NCI-H187 treated with DMSO at 0.1 percent for 48 hours (cell line): ENCODE measurements around the gene ADAM19.

Experiments
- DNase-seq: peaks from one replicate; lab custom pipeline; 2025; lab: John Stamatoyannopoulos, UW

ADAM19 gene

DNA sequence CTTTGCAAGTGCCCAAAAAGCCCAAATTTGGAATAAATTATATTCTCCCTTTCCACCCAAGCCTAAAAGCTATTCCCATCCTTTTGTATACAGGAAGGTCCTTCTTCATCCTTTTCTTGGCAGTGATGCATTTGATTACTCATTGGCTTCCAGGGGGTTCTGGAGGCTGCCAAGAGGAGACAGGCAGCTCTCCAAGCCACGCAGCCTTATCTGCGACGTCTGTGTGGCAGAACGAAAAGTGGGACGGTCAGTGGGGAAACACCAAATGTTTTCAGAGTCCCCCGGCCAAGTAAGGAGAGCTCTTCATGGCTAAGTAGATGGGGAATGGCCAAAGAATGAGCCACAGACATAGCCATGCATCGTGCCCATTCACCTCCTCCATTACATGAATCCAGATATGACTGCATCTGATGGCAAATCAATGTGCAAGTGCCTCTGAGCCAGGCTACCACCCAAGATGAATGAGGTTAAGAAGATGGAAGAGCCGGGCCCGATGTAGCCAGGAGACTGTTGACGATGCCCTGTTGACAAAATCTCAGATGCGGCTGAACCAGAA lies 12.1 kb downstream of the ADAM19 start:
- DNase-seq, result no peak

DNA sequence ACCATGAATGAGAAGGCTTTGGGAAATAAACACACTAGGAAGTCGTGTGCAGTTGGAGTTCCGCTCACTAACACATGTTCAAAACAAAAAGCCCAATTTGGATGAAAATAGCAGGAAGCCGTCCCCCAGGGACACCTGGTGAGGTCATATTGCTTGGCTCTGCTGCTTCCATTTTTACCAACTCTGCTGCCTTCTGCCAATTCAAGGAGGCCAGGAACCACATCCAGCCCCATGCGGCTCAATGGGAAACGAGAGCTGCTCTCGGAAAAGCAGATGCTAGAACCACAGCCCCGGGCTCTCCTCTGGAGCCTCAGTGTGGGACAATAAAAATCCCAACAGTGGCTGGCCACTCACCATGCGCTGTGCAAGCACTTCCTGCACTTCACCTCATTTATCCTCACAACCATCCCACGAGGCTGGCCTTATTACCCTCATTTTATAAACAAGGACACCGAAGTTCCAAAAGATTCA lies 13.4 kb downstream of the ADAM19 start:
- no peak for DNase-seq

DNA sequence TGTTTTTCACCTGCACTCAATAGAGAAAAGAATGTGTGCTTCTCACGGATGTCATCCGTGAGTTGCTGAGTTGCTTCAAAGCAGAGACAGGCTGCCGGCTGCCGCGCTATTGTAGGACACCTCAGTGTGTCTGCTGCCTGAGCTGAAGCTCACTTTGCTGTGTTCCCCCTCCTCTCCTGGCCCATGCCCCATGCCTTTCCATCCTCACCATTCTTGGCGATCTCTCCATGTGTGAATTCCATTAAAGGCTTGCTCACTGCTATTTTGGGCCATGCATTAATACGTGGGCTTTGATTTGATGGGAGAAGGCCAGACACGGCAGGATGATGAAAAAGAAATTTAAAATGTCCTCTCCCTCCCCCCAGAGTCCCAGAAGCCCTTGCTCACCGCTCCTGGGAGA lies 14.5 kb downstream of the ADAM19 start:
- DNase-seq, result no peak

DNA sequence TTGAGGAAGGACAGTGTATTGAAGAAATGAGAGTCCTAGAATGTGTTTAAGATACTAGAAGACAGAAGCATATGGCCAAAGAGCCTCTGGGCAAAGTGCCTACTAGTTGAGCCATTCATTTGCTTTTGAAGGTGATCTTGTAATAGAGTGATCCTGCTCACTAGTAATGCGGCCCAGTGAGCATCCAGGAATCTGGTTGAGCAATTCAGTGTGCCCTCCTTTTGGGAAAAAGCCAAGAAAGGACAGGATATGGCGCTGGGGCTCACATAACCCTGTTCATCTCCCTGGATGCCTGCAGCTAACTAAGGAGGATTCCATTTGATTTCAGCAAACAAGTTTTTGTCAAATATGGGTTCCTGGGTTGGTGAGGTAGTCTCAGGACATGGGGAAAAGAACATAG lies 16.3 kb downstream of the ADAM19 start:
- DNase-seq, result no peak

GRCh38 chr5:157558681-157559080 lies 16.9 kb downstream of the ADAM19 start:
- no peak for DNase-seq

- no peak for DNase-seq
Measured at GRCh38 chr5:157558041-157558595, 17.5 kb downstream of the ADAM19 start.

DNA sequence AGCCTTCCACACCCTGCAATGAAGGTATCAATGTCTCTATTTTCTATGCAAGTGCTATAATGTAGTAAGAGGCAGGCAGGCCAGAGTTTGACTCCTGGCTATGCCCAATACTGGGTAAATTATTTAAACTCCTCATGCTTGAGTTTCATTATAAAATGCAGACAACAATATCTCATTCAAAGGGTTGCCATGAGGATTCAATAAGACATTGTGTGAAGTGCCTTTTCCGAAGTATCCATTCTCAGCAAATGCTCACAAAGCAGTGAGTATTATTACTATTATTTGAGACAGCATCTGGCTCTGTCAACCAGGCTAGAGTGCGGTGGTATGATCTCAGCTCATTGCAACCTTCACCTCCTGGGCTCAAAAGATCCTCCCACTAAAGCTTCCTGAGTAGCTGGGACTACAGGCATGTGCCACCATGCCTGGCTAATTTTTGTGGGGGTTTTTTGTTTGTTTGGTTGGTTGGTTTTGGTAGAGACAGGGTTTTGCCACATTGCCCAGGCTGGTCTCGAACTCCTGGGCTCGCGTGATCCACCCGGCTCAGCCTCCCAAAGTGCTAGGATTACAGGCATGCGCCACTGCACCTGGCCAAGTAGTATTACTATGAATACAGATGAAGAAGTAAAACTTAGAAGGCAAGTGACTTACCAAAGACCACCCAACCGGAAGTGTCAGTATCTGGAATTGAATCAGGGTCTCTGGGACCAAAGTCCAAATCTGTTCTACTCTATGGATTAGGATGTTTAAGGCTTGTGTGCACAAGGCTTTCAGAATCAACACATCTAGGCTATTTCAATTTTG lies 18.8 kb downstream of the ADAM19 start:
- no peak for DNase-seq

DNA sequence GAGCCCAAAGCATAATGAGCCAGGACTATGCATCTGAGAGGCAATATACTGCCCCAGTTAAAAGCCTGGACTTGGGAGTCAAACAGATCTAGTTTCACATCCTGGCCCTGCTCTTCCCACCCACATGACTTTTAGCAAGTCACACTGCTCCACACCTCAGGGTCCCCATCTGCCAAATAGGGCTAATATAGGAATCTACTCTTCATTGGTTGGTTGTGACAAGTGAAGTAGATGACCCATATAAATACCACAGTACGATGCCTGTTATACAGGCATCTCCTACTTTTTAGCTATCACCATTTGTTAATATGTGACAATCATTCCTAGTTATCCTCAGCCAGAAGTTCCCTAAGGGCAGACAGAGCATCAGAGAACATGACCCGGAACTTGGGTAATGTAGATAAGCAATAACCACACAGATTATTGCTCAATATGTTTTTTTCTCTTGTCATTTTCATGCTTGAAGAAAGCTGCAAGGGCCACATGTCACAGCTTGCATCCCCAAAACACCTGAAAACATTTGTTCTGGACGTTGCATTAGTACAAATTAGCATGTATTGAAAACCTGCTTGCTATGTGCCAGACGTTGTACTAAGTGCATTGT lies 20.4 kb downstream of the ADAM19 start:
- no peak for DNase-seq

DNA sequence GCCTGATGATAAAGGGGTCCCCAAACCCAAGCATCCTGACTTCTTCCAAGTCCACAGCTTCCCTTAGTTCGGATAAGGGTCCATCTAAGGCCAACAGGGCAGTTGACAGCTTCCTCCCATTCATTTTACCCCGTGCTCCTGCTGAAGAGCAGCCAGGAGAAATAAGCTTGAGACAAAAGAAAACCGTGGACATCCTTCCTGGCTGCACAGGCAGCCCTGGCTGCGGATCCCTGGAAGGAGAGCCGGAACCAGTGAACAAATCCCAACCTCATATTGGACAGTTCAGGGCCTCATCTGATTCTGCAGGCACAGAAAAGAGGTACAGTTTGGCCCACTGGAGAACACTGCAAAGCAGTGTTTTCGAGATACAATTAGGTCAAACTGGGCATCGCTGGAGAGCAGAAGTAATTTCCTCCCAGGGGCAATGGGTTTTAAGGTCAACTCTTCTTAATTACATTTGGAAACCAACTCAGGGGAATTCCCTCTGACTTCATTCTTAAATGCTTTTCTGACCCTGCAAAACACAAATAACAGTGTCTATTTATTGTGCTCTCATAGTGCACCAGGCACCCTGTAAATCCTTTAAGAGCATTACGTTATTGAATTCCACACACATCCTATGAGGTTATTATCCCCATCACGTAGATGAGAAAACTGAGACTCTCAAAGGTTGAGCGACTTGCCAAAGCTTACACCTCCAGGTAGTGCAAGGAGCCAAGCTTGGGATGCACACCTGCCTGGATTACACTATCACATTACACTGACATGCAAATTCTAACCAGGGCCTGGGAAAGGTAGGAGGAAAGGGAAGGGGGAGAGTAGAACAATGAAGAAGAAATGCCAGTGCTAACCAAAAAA lies 21.2 kb downstream of the ADAM19 start:
- DNase-seq, result no peak

GRCh38 chr5:157552650-157553049 lies 22.9 kb downstream of the ADAM19 start:
- DNase-seq, result no peak

- DNase-seq, result no peak
Measured at GRCh38 chr5:157550663-157551062, 24.9 kb downstream of the ADAM19 start.

DNA sequence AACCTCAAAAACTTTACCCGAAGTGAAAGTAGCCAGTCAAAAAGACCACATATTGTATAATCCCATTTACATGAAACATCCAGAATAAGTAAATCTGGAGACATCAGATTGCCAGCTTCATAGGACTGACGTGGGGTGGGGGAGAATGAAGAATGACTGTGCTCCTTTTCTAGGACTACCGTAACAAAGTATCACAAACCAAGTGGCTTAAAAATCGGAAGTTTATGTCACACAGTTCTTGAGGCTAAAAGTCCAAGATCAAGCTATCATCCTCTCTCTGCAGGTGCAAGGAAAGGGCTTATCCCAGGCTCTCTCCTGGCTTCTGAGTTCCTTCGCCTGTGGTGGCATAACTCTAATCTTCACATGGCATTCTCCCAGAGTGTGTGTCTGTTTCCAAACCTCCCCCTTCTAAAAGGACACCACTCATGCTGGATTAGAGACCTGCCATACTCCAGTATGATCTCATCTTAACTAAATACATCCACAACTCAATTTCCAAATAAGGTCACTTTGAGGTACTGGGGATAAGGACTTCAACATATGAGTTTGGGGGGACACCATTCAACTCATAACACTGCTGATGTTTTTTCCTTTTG lies 25.5 kb downstream of the ADAM19 start:
- no peak for DNase-seq

DNA sequence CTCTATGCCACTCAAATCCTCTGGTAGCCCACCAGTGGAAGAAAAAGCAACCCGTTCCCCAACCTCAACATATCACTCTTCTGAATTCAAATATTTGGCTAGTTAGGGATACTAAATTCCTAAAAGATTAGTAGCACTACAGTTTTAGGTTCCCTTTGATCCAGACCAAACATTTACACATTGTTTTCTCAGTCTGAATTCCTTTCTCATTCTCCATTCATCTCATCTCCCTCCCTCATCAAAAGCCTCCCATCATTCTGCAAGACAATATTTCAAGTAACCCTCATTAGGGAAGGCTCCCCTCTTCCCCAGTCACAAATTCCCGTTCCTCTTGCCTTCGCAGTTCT lies 26.3 kb downstream of the ADAM19 start:
- DNase-seq, result no peak

DNA sequence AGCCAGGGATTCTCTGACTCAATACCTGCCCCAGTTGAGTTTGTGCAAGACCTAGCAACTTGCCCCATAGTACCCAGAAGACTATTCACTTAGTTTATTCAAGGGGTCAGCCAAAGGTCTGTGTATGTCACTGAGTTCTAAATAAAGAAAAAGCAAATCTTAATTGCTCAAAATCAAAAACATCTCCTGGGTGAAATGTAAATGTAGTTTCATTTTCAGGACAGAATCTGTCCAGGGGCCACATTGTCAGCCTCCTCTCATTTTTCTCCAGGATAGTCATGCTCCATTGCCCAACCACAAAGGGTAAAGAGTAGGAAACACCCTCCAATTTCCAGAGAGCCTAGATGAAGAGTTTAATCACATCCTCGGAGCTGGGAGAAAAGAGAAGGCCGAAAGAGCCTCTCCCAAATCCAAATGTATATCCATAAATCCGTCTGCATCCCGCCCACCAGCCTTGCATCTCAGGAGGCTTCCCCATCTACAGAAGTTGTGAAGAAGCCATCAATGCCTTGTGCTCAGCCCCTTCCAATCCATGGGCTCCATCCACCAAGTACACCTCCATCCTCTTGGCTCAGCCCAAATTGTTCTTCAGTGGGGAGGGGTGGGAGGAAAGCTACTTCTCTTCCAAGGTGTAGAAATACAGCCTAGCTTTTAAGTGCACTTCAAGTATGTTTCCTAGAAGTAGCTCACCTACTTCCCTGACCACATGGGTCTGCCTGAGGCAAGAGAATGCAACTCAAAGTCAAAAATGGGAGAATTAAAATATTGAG lies 26.9 kb downstream of the ADAM19 start:
- DNase-seq, result peak; percentile 72

DNA sequence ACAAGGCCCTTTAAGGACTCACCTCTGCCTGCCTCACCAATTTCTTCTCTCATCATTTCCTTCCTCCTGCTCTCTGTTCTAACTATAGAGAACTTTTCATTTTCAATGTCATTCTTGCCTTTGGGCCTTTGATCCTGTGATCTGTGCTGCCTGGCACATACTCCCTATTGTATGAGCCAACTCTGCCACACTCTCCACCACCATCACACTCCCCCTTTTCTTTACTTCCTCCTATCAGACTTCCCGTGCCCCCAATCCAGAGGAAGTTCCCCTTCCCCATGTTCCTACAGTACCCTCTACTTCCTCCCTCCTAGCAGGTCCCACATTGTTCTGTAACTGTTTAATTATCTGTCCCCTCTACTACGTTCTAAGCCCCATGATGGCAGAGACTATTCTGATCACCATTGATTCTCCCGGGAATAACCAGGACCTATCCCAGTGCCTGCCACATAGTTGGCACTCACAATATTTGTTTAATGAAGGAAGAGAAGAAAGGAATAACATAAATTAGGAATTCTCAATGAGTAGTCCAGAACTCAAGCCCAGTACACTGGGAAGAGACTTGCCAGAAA lies 27.5 kb downstream of the ADAM19 start:
- DNase-seq, result no peak

- DNase-seq, result no peak
Measured at GRCh38 chr5:157546456-157547100, 29.0 kb downstream of the ADAM19 start.

DNA sequence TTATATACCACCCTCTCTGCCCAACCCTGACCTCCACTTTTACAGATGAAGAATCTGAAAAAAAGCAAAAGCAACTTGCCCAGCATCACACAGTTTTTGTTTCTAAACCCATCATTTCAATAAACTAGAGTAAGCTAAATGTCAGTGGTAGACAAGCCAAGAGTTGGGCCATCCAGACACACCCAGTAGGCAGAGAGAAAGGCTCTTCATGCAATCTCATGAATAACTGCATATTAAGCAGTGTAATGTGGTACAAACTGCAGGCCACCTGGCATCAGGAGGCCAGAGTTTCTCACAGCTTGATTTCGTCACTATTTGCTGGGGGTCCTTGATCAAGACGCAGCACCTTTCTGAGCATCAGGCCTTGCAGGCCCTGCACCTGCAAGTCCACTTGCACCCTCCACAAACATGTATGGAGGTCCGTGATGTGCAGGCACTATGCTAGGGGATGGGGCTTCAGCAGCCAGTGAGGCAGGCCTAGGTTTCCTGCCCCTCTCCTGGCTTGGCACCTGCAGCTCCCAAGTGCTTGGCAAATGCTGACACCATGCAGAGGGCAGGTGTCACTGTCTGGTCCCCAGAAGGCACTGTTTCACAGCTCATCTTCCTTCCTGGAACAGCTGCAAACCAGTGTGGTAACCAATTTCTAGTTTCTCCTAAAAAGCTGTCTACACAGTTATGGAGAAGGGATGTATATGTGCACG lies 29.8 kb downstream of the ADAM19 start:
- DNase-seq, result no peak

DNA sequence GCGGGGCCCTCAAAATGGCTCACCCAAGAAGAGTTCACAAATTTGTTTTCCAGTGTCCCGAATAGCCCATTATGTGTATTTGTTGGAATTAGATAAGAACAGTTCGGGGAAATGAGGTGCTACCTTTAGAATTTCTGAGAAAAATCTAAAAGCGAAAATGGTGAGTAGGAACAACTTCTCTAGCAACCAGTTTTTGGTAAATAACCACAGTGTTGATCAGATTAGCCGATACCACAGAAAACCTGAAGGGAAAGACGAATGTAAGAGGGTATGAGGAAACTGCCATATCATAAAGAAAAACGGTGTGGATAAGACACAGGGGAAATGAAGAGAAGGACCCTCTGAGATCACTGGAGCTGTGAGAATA lies 31.0 kb downstream of the ADAM19 start:
- DNase-seq, result no peak

DNA sequence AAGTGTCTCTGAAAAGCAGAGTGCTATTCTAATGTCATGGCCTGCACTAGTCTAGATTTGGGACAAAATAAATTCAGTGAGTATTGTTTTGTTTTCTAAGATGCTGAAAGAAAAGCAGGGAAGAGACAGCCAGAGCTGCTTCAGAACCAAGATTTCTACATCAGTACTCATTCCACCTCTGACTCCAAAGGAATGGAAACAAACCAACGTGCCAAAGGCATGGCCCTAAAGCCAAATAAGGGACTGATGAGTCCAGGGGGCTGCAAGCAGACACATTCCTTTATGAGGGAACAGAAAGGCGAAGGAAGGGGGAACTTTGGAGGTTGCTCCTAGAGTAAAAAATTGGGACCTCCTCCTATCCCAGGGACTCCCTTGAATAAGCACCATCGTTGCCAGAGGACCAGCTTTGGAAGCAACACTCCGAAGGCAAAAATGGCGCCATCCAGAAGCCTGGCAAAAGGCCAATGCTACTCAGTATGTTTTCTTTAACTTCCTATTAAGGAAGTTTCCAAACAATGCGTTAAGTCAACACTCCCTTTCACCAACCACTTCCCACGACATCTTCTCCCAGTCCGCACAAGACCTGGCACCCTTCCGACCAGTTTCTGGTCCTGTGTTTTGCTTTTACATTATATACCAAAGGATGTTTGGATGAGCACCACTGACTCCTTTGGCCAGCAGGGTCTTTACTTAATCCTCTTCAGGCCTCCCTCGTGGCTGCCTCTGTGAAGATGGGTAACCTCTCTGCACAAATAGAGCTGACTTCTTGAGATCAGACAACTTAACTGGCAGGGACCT lies 31.6 kb downstream of the ADAM19 start:
- DNase-seq, result no peak
